Measurements from ENCODE around the gene GAB2. TPM values are rescaled to one million over a fixed set of nuclear protein-coding genes. Genes with fewer than 3 reads are reported as not detected.

Gene GAB2
- total and polyA plus RNA-seq, 8 donors = 2.2 to 19.3 (median 8.6) TPM

DNA sequence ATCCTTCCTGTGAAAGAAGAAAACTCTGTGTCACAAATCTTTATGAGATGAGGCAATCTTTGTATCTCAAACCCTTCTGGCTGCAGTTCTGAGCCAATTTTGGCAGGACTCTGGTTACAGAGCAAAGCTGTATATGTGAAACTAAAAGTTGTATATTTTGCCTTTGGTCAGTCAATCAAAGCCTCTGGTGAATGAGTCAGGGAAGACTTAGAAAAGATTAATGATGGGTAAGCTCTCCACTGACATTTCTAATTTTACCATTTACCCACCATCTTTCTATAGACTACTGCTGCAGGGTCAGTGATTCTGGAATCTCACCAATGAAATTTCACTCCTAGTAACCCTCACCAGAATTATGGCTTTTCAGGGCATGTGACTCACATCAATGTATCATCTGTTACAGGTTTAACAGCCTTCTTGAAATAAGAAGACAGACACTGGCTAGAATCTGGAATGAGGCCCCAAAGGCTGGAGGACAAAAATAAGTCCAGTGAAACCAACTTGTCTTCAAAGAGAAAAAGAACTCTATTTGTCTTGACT, 185.6 kb downstream of the GAB2 start:
- H3K27me3 ChIP-seq = no peaks in the 10 kb centered on the region
- no peaks in the 10 kb centered on the region for H3K36me3 ChIP-seq
- TF ChIP-seq POLR2A (IDR thresholded peaks at IDR 0.05) (no peak), CTCF (IDR thresholded peaks at IDR 0.05) (no peak), POLR2AphosphoS5 (IDR thresholded peaks at IDR 0.05) (peak in 1 of 3 donors; percentile 13), EP300 (IDR thresholded peaks at IDR 0.05) (no peak)
- peak in 1 of 2 donors; percentile 52 for DNase-seq
- no peak overlapping the region for H3K27ac ChIP-seq
- H3K4me1 ChIP-seq = peaks cover 0 to 25% (median 12%) of the 10 kb centered on the region in 4 donors
- no peak overlapping the region for H3K4me3 ChIP-seq
- intact Hi-C loops (cut with DNase I; ENCODE audit: low total_unique reads) = no loop called here
- H3K9me3 ChIP-seq = no peaks in the 10 kb centered on the region

DNA sequence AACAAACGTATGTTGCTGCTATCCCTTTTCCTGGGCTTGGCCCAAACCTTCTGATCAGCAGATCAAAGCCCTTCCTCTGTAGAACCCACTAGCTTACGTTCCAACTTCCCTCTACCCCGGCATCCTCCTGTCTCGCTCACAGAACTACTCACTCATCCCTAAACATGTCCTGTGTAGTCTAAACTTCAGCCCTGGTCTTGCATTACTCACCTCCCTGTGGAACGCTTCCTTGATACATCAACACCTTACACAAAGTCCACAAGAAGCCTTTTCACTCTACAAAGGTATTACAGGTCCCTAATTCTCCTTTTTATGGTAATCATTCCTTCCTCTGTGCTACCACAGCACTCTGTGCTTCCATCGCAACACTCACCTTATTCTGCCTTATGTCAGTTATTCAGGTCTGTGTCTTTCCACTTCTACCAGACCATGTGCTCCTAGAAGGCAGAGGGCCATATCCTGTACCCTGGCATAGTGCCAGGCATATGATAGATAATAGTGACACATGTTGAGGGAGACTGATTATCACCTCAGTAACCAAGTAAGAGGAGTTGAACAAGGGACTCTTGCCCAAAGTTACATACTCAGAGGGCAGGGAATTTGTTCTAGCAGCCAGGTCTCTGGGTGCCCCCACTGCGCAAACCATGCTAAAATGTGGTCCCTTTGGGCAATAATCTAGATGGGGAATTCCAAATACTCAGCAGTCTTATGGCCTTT, 187.3 kb downstream of the GAB2 start:
- Histone ChIP-seq H3K4me3 (no peak overlapping the region), H3K4me1 (peaks cover 0 to 25% (median 12%) of the 10 kb centered on the region in 4 donors), H3K27me3 (no peaks in the 10 kb centered on the region), H3K9me3 (no peaks in the 10 kb centered on the region), H3K36me3 (peaks cover 0 to 17% (median 15%) of the 10 kb centered on the region in 4 donors), H3K27ac (no peak overlapping the region)
- TF ChIP-seq EP300 (IDR thresholded peaks at IDR 0.05) (no peak), POLR2AphosphoS5 (IDR thresholded peaks at IDR 0.05) (no peak), POLR2A (IDR thresholded peaks at IDR 0.05) (no peak)
- WGBS, 5 donors = 80 to 88% (median 84%) methylated on average over 7 of the region's 7 CpGs
- intact Hi-C loops (cut with DNase I; ENCODE audit: low total_unique reads) = no loop called here
- no peak for DNase-seq

- intact Hi-C loops (cut with DNase I; ENCODE audit: low total_unique reads) = loop anchor here (10.0 kb wide), 1 partner anchor 336 kb away; no protein-coding TSS in a partner anchor
- Histone ChIP-seq H3K4me3 (no peak overlapping the region), H3K36me3 (peaks cover 5 to 29% (median 27%) of the 10 kb centered on the region in 4 donors), H3K9me3 (no peaks in the 10 kb centered on the region), H3K4me1 (peaks cover 0 to 25% (median 12%) of the 10 kb centered on the region in 4 donors), H3K27ac (peak overlapping the region in 1 of 5 donors; percentile 1), H3K27me3 (no peaks in the 10 kb centered on the region)
- no peak for DNase-seq
- no peak for TF ChIP-seq EP300 (IDR thresholded peaks at IDR 0.05)
- TF ChIP-seq POLR2AphosphoS5 (IDR thresholded peaks at IDR 0.05) = no peak
- no peak for TF ChIP-seq POLR2A (IDR thresholded peaks at IDR 0.05)
- TF ChIP-seq CTCF (IDR thresholded peaks at IDR 0.05) = no peak
- 68 to 92% (median 88%) methylated on average over 2 of the region's 2 CpGs for WGBS, 5 donors
These were observed 188.5 kb downstream of the GAB2 start for GRCh38 chr11:78229106-78229505.

DNA sequence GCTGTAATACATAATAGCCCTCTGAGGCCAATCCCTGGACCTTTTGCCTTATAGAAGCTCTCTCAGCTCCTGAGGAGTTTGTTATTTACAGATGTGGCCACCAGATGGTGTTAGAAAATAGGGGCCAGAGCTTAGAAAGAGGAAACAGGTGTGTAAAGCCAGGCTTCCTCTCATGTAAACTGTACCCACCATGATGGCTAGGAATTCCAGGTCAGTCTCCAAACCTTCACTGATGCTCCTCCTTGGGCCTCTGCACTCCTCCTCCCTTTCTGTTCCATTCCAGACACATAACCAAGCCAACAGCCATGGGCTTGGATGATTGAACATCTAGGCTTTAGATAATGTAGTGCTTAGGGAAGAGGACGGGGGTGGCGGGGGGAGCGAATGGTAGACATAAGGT, 189.2 kb downstream of the GAB2 start:
- H3K27ac ChIP-seq = no peak overlapping the region
- intact Hi-C loops (cut with DNase I; ENCODE audit: low total_unique reads) = loop anchor here (10.0 kb wide), 1 partner anchor 336 kb away; no protein-coding TSS in a partner anchor
- WGBS, 5 donors = 91 to 99% (median 97%) methylated on average over 3 of the region's 3 CpGs
- H3K4me3 ChIP-seq = no peak overlapping the region
- peak in 1 of 2 donors; percentile 86 for DNase-seq
- no peak for TF ChIP-seq POLR2A (IDR thresholded peaks at IDR 0.05)
- peak in 5 of 7 experiments; percentile 10 to 58 (median 27) for TF ChIP-seq CTCF (IDR thresholded peaks at IDR 0.05)
- peak in 1 of 3 donors; percentile 40 for TF ChIP-seq POLR2AphosphoS5 (IDR thresholded peaks at IDR 0.05)
- no peak for TF ChIP-seq EP300 (IDR thresholded peaks at IDR 0.05)
- no peaks in the 10 kb centered on the region for H3K9me3 ChIP-seq
- H3K27me3 ChIP-seq = no peaks in the 10 kb centered on the region
- peaks cover 0 to 25% (median 12%) of the 10 kb centered on the region in 4 donors for H3K4me1 ChIP-seq
- peaks cover 6 to 35% (median 33%) of the 10 kb centered on the region in 4 donors for H3K36me3 ChIP-seq

Data from stomach (tissue), 9 donors.